Measurements from ENCODE around the gene RGMA.
"Not testable (repeated sequence)": the region's sequence is repeated elsewhere in the genome, so short reads cannot be mapped to it uniquely, and the experiment has no call there.

Gene RGMA

GRCh38 chr15:93040288-93041158 is 48.5 kb downstream of the RGMA start:
- no peaks in the 10 kb centered on the region for H3K79me2 ChIP-seq (ENCODE audit: control insufficient read depth, insufficient read depth, low read length, unreplicated experiment)
- no peak overlapping the region for H3K4me3 ChIP-seq (ENCODE audit: low read depth, low read length)
- no peaks in the 10 kb centered on the region for H3K27me3 ChIP-seq (ENCODE audit: insufficient read depth, low read length)
- H3K36me3 ChIP-seq (ENCODE audit: insufficient read depth, low read length): no peaks in the 10 kb centered on the region
- H3K27ac ChIP-seq (ENCODE audit: low read depth, low read length): no peak overlapping the region
- H2AFZ ChIP-seq (ENCODE audit: low read length, unreplicated experiment): no peak overlapping the region
- H3K4me1 ChIP-seq (ENCODE audit: control insufficient read depth, insufficient read depth, low read length, unreplicated experiment): no peaks in the 10 kb centered on the region

GRCh38 chr15:93039562-93040287 is 49.3 kb downstream of the RGMA start:
- H3K79me2 ChIP-seq (ENCODE audit: control insufficient read depth, insufficient read depth, low read length, unreplicated experiment); H3K4me3 ChIP-seq (ENCODE audit: low read depth, low read length); H3K36me3 ChIP-seq (ENCODE audit: insufficient read depth, low read length); H3K27me3 ChIP-seq (ENCODE audit: insufficient read depth, low read length); H3K27ac ChIP-seq (ENCODE audit: low read depth, low read length); H3K4me1 ChIP-seq (ENCODE audit: control insufficient read depth, insufficient read depth, low read length, unreplicated experiment); H2AFZ ChIP-seq (ENCODE audit: low read length, unreplicated experiment): not testable (repeated sequence)

- Histone ChIP-seq H3K27ac (ENCODE audit: low read depth, low read length) (no peak overlapping the region), H3K36me3 (ENCODE audit: insufficient read depth, low read length) (no peaks in the 10 kb centered on the region), H3K4me1 (ENCODE audit: control insufficient read depth, insufficient read depth, low read length, unreplicated experiment) (no peaks in the 10 kb centered on the region), H3K4me3 (ENCODE audit: low read depth, low read length) (no peak overlapping the region), H2AFZ (ENCODE audit: low read length, unreplicated experiment) (no peak overlapping the region), H3K79me2 (ENCODE audit: control insufficient read depth, insufficient read depth, low read length, unreplicated experiment) (no peaks in the 10 kb centered on the region), H3K27me3 (ENCODE audit: insufficient read depth, low read length) (no peaks in the 10 kb centered on the region)
Observed at GRCh38 chr15:93037820-93038705, 50.9 kb downstream of the RGMA start.

- no peaks in the 10 kb centered on the region for H3K4me1 ChIP-seq (ENCODE audit: control insufficient read depth, insufficient read depth, low read length, unreplicated experiment)
- H3K27ac ChIP-seq (ENCODE audit: low read depth, low read length): no peak overlapping the region
- no peaks in the 10 kb centered on the region for H3K79me2 ChIP-seq (ENCODE audit: control insufficient read depth, insufficient read depth, low read length, unreplicated experiment)
- H3K36me3 ChIP-seq (ENCODE audit: insufficient read depth, low read length): no peaks in the 10 kb centered on the region
- H3K4me3 ChIP-seq (ENCODE audit: low read depth, low read length): no peak overlapping the region
- no peak overlapping the region for H2AFZ ChIP-seq (ENCODE audit: low read length, unreplicated experiment)
- H3K27me3 ChIP-seq (ENCODE audit: insufficient read depth, low read length): no peaks in the 10 kb centered on the region
Observed at GRCh38 chr15:93036951-93037819, 51.8 kb downstream of the RGMA start.

- no peaks in the 10 kb centered on the region for H3K4me1 ChIP-seq (ENCODE audit: control insufficient read depth, insufficient read depth, low read length, unreplicated experiment)
- no peak overlapping the region for H3K27ac ChIP-seq (ENCODE audit: low read depth, low read length)
- H3K79me2 ChIP-seq (ENCODE audit: control insufficient read depth, insufficient read depth, low read length, unreplicated experiment): no peaks in the 10 kb centered on the region
- H3K27me3 ChIP-seq (ENCODE audit: insufficient read depth, low read length): no peaks in the 10 kb centered on the region
- no peak overlapping the region for H2AFZ ChIP-seq (ENCODE audit: low read length, unreplicated experiment)
- H3K4me3 ChIP-seq (ENCODE audit: low read depth, low read length): no peak overlapping the region
- H3K36me3 ChIP-seq (ENCODE audit: insufficient read depth, low read length): no peaks in the 10 kb centered on the region
Observed at GRCh38 chr15:93035953-93036810, 52.8 kb downstream of the RGMA start.

GRCh38 chr15:93035092-93035915 is 53.7 kb downstream of the RGMA start:
- Histone ChIP-seq H2AFZ (ENCODE audit: low read length, unreplicated experiment) (no peak overlapping the region), H3K27ac (ENCODE audit: low read depth, low read length) (no peak overlapping the region), H3K4me1 (ENCODE audit: control insufficient read depth, insufficient read depth, low read length, unreplicated experiment) (peaks cover 3% of the 10 kb centered on the region), H3K4me3 (ENCODE audit: low read depth, low read length) (no peak overlapping the region), H3K79me2 (ENCODE audit: control insufficient read depth, insufficient read depth, low read length, unreplicated experiment) (no peaks in the 10 kb centered on the region), H3K36me3 (ENCODE audit: insufficient read depth, low read length) (no peaks in the 10 kb centered on the region), H3K27me3 (ENCODE audit: insufficient read depth, low read length) (no peaks in the 10 kb centered on the region)

GRCh38 chr15:93034512-93034911 is 54.5 kb downstream of the RGMA start:
- Histone ChIP-seq H2AFZ (ENCODE audit: low read length, unreplicated experiment) (no peak overlapping the region), H3K36me3 (ENCODE audit: insufficient read depth, low read length) (no peaks in the 10 kb centered on the region), H3K79me2 (ENCODE audit: control insufficient read depth, insufficient read depth, low read length, unreplicated experiment) (no peaks in the 10 kb centered on the region), H3K27me3 (ENCODE audit: insufficient read depth, low read length) (no peaks in the 10 kb centered on the region), H3K27ac (ENCODE audit: low read depth, low read length) (no peak overlapping the region), H3K4me1 (ENCODE audit: control insufficient read depth, insufficient read depth, low read length, unreplicated experiment) (peaks cover 11% of the 10 kb centered on the region), H3K4me3 (ENCODE audit: low read depth, low read length) (no peak overlapping the region)

- Histone ChIP-seq H3K4me1 (ENCODE audit: control insufficient read depth, insufficient read depth, low read length, unreplicated experiment) (peaks cover 19% of the 10 kb centered on the region), H3K27me3 (ENCODE audit: insufficient read depth, low read length) (no peaks in the 10 kb centered on the region), H3K79me2 (ENCODE audit: control insufficient read depth, insufficient read depth, low read length, unreplicated experiment) (no peaks in the 10 kb centered on the region), H3K4me3 (ENCODE audit: low read depth, low read length) (no peak overlapping the region), H2AFZ (ENCODE audit: low read length, unreplicated experiment) (no peak overlapping the region), H3K36me3 (ENCODE audit: insufficient read depth, low read length) (no peaks in the 10 kb centered on the region), H3K27ac (ENCODE audit: low read depth, low read length) (no peak overlapping the region)
Observed at GRCh38 chr15:93033434-93034045, 55.5 kb downstream of the RGMA start.
